HCEC 1CT (cell line): ENCODE data around the gene STARD8.

ENCODE experiments used
- DNase-seq: peaks from one replicate; pipeline ENCODE4 v3.0.0-alpha.2; 2017

The STARD8 gene

DNA sequence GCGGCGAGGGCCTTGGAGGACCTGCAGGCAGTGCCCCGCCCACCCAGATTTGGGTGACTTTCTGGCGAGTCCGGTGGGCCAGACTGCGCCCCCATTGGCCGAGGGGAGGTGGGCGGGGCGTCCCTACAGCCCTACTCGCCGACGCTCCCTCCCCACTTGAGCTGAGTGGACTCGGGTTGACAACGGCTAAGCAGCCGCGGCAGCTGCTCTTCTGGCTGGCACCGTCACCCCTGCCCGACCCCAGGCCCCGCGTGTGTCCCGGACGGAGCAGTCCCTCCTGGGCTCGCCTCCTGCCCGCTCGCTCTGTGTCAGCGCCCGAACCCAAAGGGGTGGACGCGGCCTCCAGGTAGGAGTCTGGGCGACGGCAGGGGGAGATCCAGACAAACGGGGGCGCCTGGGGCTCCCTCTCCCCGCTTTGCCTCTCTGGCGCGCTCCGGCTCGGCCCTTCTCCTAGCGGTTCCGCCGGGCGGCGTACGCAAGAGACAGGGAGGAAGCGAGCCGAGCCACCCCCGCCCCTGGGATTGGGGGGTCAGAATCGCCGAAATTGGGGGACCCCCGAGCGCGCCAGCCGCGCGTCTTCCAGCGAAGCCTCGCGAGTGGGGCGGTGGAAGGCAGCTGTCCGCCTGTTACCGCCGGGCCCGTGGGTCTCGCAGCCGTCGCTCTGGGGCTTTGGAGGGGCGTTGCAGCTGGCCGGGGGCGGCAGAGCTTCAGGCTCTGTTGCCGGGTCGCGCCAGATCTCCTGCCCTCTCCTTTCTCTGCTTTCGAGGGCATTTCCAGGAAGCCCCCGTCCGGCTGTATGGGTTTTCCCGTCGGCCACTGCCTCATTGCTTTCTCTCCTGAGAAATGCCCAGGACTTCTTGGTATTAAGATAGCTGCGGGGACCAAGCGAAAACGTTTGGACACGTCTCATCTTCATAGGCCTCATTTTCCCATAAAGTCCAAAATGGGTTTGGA lies 46.3 kb downstream of the STARD8 start:
- peak; percentile 29 for DNase-seq

DNA sequence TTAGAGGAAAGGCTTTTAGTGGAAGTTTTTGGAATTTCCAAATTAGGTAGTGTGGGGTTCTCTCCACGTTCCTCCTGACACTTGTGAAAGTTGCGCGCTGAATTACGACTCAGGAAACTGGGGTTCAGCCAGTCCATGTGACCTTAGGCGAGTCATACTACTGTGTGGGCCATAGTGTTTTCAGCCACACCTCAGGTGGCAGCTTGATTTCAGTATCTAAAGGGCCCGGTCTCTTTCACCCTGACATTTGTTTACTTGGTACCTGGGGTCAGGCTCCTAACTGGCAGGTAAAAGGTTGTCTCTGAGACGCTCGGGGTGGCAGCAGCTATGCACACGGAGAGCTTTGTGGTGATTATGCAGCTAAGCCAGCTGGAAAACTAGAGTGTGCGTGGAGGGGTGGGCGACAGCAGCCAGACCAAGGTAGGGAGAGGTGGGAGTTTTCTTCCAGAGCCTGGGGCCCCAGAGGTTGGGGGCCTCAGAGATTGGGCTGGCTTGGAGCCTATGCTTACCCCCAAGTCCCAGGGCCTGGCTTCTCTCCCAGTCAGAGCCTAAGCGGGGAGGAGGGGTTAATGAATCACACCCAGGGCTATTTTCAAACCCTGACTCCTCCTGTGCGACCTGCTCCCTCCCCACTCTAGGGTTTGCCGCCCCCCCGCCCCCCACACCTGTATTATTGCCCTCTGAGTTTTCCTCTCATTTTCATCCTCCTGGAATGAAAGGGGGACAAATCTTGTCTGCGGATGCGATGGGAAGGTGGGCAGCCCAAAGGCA lies 47.2 kb downstream of the STARD8 start:
- peak; percentile 11 for DNase-seq

DNA sequence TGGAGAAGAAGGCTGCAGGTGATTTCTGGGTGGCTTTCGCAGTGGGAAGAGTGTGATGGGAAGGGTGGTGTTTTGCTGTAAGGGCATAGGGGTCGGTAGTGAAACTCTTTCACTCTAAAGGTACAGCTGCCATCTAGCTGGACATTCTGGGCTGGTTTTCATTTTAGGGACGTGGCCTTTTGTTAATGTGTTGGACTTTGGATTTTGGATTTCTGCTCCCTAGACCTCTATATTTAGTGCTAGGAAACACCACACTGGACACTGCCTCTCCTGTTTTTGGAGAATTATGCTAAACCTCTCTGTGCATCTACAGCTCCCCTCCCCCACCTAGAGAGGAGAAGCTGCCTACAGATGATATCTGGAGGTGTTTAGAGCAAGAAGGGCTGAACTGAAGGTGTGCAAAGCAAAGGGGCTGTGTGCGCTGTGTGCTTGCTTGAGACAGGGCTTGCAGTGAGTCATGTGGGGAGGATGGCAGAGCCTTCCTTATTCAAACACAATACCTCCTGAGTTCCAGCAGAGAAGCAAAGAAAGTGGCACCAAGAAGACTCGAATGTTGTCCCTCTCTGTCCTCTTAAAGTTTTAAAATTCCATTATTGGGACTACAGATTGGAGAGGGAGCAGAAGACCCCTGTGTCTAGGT lies 47.9 kb downstream of the STARD8 start:
- DNase-seq, result no peak

DNA sequence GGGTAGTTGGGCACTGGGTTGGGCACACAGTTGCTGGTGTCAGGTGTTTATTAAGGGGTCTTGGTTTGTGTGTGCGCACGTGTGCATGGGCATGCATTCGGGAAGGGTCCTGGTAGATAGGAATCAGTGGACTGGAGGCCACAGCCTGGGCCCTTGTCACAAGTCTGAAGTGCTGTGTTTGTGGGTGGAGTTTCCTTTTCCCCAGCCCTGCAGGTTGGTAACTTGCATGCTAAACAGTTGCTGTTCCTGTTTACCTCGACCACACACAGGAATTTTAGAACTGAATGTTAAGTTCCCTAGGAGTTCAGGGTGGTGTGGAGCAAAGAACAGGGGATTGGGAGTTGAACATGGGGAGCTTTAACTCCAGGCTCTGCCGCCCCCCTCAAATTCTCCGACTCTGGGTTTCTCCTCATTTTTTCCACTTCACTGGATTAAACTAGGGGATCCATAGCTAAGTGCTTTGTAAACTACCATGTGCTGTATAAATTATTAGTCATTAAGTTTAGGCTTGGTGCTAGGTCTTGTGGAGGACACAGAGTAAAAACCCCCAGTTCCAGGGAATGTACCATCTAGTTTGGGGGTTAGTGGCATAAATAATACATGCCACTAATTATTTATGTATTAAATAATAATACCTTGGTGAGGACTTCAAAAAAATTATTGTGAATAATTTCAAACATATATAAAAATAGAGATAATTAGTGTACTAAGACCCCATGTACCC lies 49.0 kb downstream of the STARD8 start:
- no peak for DNase-seq

DNA sequence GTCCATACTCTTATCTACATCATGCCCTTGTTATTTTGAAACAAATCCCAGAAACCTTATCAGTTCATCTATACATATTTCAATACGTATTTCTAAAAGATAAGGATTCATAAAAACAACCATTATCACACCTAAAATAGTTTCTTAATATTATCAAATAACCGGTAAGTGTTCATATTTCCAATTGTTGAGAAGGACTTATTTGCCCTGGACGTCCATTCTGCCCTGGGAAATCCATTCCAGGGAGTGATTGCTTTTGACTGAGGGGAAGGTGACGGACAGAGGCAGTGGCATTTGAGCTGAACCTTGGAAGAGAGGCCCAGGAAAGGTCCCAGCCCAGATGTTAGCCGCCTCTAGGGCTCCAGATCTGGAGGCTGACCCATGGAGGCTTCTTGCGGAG lies 49.6 kb downstream of the STARD8 start:
- DNase-seq, result no peak

DNA sequence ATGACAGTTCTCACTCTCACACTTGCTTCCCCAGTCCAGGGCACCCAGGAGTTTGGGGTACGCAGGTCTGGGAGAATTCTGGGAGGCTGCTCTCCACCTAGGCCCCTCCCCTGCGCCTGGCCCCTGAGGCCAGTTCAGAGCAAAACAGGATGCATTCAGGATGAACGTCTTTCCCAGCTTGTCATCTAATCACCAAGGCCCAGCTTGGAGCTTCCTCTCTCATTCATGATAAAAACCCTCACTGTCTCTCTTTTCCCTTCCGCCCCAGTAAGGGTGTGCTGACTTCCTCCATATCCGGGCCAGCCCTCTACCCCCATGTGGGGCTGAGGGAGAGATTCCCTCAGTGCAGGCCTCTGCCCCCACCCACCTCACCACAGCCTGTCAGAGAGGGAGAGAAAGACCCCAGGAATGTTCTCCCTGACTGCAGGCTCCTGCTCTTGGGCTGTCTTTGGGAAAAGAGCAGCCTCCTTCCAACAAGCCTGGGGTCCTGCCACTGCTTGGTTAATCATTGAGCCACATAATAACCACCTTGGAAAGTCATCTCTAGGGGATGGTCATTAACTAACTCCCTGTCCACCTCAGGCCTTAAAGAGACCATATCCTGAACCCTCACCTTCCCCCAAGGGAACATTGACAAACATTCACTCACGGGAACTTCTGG lies 50.1 kb downstream of the STARD8 start:
- DNase-seq, result no peak

DNA sequence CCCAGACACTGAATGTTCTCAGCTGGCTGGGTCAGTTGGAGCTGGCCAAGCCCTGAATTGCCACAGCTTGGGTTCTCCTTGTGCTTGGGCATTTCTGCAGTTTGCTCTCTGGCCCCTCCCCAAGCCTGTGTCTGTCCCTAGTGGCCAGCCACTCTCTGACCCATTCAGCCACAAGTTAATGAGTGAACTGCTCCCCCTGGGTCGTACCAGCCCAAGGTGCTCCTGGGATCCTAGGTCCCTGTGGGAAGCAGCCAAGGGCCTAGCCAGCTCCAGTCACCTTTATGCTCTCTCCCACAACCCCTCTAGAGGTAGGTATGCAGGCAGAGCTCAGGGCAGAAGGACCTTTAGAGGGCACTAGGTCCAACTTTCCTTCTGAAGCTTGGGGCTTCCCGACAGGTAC lies 51.5 kb downstream of the STARD8 start:
- no peak for DNase-seq

DNA sequence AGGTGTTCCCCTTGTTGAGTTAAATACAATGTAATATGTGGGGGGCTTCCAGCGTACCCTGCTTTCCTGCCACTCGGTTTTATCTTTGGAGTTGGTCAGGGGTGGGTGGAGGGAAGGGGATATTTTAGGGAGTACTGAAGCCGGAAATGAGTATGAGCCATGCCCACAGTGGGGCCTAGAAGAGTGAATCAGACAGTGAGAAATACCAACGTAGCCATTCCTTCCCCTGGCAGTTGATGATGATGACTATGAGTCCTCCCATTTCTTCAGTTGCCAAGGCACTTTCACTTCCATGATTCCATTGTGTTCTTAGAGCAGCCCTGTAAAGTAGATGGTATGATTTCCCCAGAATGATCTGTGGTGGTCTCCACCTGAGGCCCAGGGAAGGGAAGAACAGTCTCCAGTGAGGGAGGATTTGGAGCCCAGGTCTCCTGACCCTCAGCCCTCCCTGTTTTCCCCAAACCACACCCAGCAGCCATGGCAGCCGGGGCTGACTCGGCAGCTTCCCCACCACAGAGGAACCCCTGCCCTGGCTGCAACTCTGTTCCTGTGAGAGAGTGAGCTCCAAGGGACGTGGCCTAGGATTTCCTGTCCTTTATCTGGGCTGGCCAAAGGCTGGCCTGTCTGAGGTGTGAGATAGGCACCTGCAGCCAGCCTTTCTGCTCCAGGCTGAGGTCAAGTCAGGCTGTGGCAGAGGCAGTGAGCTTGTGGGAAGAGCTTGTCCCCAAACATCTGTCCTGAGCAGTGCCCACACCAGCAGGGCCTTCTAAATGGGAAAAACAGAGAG lies 52.7 kb downstream of the STARD8 start:
- DNase-seq, result no peak

DNA sequence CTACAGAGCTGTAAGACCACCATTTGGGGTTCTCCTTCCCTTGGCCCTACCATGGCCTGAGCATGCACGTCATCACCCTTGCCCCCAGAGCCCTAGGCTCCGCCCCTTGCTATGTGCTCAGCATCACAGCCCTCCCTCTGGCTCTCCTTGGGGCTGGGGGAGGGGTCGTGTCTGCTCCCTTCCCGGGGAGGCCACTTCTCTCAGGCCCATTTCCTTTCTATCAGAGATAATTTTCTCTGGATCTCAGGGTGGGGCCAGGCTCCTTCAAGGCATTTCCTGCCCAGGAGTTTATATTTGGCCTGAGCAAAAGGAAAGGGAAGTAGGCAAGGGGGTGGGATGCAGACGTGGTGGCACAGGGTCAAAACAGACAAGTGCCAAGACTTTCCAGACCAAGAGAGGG lies 55.9 kb downstream of the STARD8 start:
- DNase-seq, result no peak

DNA sequence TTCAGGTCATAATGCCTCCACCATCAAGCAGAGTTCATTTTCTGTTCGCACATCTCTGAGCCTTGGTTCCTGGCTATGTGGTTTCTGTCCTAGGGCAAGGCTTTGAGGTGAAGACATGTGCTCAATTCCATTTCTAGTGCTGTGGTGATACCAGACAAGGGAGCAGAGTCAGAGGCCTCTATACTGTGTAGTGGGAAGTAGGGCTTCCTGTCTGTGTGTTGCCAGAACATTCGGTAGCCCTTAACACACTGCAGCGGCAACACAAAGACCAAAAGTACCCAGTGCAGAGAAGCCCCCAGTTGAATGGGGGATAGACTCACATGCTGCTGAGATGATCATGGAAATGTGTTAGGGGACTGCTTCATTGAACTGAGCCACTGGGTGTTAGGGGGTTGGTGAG lies 56.4 kb downstream of the STARD8 start:
- DNase-seq, result no peak

DNA sequence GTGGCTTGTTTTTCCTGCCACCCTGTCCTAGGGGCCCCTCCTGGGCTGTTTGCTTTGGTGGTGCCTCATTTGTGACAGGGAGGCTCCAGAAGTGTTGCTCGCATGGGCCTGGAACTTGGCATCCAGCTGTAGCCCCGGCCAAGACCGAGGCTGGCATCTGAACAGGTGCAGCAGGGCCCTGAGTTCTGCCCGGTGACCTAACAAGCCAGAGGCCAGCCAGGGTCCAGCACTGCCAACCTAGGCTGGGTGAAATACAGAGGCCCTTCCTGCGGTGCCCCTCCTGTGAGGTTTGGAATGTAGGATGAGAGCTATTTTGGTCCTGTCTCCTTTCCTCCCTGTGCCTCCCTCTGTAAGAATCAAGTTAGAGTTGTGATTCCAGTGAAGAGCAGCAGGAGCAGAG lies 58.5 kb downstream of the STARD8 start:
- DNase-seq, result no peak

DNA sequence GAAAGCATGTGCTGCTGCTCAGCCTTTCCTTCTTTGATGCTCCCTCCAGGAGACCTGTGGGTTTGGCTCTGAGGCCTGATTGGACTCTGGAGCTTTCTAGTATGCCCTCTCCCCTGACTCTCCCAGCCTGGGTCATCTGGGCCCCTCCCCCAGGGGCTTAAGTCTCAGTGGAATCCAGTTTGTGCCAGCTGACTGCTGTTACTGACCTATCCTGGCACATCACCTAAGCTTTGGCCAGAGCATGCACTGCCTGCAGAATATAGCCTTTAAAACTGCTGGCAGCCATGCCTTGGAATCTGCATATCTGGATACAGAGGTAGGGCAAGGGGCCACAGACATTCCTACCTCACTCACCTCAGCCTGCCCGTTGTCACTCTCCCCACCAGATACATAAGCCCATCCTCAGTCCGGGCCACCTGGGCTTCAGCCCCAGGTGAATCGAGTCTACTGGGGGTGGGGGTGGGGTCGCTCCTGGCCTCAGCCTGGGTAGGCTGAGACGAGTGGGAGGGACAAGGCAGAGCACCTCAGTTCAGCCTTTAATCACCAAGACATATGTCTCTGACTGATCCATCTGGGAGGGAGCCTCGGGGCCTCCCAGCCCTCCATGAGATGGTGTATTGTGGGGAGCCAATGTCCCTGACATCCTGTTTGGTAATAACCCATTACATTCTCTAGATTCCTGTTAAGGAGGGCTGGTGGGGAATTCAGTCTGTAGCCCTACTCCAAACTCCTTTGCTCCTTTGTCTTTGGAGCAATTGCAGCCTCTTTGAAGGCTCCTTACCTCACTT lies 61.2 kb downstream of the STARD8 start:
- DNase-seq, result no peak

DNA sequence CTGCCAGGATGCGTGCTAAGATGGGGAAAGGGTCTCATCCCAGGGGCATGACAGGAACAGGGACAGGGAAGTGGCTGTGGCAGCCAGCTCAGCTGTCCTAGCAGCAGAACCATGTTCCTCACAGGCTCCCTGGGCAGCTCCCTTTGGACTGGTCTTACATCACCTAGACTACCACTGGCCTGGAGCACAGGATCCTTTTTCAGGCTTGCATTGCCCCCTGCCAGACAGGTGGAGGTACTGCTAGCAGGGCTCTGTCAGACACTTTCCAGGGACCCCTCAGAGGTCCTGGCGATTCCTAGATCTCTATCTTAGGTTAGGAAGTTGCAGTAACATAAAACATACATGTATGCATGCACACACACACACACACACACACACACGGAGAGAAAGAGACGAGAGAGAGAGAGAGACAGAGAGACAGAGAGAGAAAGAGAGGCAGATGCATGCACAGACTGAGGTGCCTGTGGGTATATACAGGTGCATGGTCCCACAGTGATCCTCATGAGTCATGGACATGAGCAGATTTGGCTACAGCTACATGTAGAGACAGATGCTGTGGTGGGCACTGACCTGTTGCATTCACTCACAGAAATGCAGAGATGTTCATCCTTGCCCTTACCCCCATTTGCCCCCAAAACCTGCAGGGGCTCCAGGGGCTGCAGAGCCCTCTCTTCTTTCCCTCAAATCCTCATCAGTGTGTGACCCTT lies 63.6 kb downstream of the STARD8 start:
- peak; percentile 9 for DNase-seq

DNA sequence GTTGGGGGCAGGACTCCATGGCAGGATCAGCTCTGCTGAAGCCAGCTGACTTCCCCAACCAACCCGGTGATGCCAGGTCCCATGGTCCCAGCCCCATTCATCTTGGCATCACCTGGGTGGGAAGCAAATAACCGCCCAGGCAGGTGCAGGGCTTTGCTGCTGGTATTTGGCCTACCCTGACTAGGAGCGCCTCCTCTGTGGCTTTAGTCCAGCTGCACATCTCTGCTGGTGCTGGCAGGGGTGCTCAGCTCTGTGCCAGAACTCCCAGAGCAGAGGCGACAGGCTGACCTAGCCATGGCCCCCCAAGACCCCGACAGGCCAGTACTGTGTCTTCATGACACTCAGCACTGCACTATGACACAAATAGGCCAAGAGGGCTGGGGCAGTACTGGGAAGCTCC lies 64.4 kb downstream of the STARD8 start:
- no peak for DNase-seq

DNA sequence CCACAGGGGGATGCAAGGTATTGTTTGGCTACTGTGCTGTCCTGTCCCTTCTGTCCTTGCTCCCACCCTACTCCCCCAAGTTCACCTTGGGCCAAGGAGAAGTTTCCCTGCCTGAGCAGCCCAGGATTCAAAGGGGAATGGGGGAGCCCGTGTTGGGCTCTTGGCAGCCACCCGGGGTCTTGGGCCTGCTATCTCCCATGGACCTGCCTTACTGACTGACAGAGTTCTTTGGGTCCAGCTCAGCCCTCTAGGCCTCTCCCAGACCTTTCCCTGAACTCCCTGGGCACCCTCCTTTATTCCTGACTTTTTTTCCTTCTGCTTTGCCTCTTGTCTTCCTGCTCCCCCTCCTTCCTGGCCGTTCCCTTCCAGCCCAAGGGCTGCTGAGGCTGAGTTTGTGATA lies 67.4 kb downstream of the STARD8 start:
- DNase-seq, result no peak

DNA sequence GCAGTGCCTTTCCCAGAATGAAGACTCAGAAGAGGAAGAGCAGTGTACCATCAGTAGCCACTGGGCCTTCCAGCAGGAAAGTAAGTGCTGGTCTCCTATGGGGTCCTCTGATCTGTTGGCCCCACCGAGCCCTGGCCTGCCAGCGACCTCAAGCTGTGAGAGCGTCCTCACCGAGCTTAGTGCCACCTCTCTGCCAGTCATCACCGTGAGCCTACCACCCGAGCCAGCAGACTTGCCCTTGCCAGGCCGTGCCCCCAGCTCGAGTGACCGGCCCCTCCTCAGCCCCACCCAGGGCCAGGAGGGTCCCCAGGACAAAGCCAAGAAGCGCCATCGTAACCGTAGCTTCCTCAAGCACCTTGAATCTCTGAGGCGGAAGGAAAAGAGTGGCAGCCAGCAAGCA lies 69.7 kb downstream of the STARD8 start:
- DNase-seq, result no peak

DNA sequence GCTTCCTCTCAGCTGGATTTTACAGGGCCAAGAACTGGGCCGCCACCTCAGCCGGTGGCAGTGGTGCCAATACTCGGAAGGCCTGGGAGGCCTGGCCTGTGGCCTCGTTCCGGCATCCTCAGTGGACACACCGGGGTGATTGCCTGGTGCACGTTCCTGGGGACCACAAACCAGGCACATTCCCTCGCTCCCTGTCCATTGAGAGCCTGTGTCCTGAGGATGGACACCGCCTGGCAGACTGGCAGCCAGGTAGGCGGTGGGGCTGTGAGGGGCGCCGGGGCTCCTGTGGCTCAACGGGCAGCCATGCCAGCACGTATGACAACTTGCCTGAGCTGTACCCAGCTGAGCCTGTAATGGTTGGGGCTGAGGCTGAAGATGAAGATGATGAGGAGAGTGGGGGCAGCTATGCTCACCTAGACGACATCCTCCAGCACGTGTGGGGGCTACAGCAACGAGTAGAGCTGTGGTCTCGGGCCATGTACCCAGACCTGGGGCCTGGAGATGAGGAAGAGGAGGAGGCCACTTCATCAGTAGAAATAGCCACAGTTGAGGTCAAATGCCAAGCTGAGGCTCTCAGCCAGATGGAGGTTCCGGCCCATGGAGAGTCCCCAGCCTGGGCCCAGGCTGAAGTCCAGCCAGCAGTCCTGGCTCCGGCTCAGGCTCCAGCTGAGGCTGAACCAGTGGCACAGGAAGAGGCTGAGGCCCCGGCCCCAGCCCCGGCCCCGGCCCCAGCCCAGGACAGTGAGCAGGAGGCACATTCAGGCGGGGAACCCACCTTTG lies 70.4 kb downstream of the STARD8 start:
- no peak for DNase-seq

DNA sequence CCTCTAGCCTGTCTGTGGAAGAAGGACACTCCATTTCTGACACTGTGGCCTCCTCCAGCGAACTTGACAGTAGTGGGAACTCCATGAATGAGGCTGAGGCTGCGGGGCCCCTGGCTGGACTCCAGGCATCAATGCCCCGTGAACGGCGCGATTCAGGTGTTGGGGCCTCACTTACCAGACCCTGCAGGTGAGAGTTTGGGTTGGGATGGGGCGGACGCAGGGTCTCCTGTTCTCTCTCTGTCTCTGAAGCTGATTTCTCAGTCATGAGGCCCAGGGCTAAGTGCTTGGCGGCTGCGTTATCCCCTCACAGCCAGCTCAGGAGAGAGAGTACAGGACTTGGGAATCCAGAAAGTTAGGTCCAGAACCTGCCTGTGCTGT lies 71.0 kb downstream of the STARD8 start:
- no peak for DNase-seq

DNA sequence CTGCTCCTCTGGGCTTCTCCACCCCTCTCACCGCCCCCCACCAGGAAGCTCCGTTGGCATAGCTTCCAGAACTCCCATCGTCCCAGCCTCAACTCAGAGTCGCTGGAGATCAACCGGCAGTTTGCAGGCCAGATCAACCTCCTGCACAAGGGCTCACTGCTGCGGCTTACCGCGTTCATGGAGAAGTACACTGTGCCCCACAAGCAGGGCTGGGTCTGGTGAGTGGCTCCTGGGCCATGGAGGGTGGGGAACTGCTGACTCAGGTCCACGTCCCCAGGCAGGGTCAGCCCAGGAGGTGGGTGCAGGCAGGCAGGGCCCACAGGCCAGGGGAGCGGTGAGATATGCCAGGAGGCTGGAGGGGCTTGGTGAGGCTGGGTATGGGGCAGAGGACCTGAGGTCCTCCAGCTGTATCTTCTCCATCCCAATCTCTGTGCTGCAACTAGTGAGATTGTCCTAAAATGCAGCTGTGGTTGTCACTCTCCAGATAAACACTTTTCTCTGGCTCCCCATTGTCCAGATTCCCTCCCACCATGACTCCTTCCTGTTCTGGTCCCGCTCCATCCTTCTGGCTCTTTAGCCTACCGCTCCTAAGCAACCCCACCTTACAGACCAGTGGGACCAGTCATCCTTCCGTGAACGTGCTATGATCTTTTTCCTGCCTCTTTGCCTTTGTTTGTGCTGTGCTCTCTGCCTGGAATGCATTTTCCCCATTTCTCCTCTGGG lies 71.9 kb downstream of the STARD8 start:
- DNase-seq, result no peak
